ENCODE data around the gene POU2F2. TPM values are rescaled to one million over a fixed set of nuclear protein-coding genes. Genes with fewer than 3 reads are reported as not detected.
A peak's percentile ranks its signal among the peaks of the same experiment; 100 is the strongest.

POU2F2 gene
- total and polyA plus RNA-seq, 2 experiments from 2014 or later: 2.3 to 4.6 TPM

DNA sequence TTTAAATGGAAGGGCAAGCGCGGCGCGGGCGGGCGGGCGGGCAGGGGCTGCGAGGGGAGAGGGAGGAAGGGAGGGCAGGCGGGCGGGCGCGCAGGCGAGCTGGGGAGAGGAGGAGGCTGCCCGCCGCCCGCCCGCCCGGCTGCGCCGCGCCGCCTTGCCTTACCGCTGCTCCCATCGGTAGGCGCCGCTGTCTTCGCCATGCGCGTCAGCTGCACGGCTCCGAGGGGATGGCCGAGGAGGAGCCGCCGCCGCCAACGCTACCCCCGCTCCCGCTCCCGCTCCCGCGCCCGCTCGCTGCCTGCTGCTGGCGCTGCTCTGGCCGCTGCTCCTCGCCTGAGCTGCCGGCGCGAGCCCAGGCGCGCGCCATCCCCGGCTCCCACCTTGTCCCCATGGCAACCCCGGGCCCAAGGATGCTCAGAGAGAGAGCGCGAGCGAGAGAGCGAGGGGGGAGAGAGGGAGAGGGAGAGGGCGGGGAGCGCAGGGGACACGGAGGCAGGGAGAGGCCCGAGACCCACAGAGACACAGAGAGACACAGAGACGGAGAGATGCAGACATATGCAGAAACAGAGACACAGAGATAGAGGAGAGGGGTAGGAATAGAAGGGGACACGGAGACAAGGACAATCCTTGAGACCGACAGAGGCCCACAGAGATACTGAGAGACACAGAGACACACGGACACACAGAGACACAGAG is 44.9 kb upstream of the POU2F2 start:
- no peaks in the 10 kb centered on the region for H3K79me2 ChIP-seq (replicated peaks; ENCODE audit: insufficient read depth)
- peak overlapping the region; percentile 98 for H3K4me2 ChIP-seq
- no peak overlapping the region; the same call in 1 of the 2 replicates for H2AFZ ChIP-seq
- H3F3A ChIP-seq (replicated peaks; ENCODE audit: low read depth): peaks cover 16% of the 10 kb centered on the region
- H3K27ac Mint-ChIP-seq: no peak overlapping the region
- no peaks in the 10 kb centered on the region for H3K9me2 ChIP-seq (ENCODE audit: insufficient read depth)
- H3K4me1 Mint-ChIP-seq: peaks cover 20% of the 10 kb centered on the region
- TF ChIP-seq CTCF (conservative IDR thresholded peaks at IDR 0.05; ENCODE audit: low read depth in 2 of 2) (peak in 1 of 2 experiments; percentile 53; a peak in 2 of 4 replicates), ZNF114 (CRISPR knock-in tag; IDR thresholded peaks at IDR 0.05) (no peak), STAT1 (IDR thresholded peaks at IDR 0.05; ENCODE audit: unreplicated experiment) (no peak), POLR2AphosphoS5 (IDR thresholded peaks at IDR 0.05; ENCODE audit: low read depth) (no peak), CREB1 (CRISPR knock-in tag; IDR thresholded peaks at IDR 0.05; ENCODE audit: low read depth) (peak; percentile 75), NANOG (IDR thresholded peaks at IDR 0.05; ENCODE audit: borderline replicate concordance) (no peak), EZH2 (IDR thresholded peaks at IDR 0.05; ENCODE audit: low read depth, unreplicated experiment) (peak; percentile 42)
- H3K36me3 Mint-ChIP-seq (ENCODE audit: low read depth): no peaks in the 10 kb centered on the region
- no peaks in the 10 kb centered on the region for H3K9me3 Mint-ChIP-seq
- H3K27ac ChIP-seq (ENCODE audit: low read depth): no peak overlapping the region
- H3K4me3 Mint-ChIP-seq: no peak overlapping the region
- no peaks in the 10 kb centered on the region for H3K36me3 ChIP-seq (ENCODE audit: insufficient read depth)
- peaks cover 15% of the 10 kb centered on the region; the same call in 1 of the 2 replicates for H4K20me1 ChIP-seq (replicated peaks; ENCODE audit: insufficient read depth)
- H3K4me3 ChIP-seq: peak overlapping the region; percentile 78
- H3K27me3 Mint-ChIP-seq (ENCODE audit: insufficient read depth, low read depth, poor library complexity): peaks cover 29% of the 10 kb centered on the region
- H3K4me1 ChIP-seq (ENCODE audit: insufficient read depth): peaks cover 18% of the 10 kb centered on the region
- peaks cover 88% of the 10 kb centered on the region for H3K27me3 ChIP-seq (ENCODE audit: insufficient read depth)
- ATAC-seq: peak; percentile 89
- peak; percentile 90 for DNase-seq (ENCODE audit: low spot score)

GRCh38 chr19:42176649-42176989 is 44.4 kb upstream of the POU2F2 start:
- TF ChIP-seq CREB1 (CRISPR knock-in tag; IDR thresholded peaks at IDR 0.05; ENCODE audit: low read depth) (no peak), EZH2 (IDR thresholded peaks at IDR 0.05; ENCODE audit: low read depth, unreplicated experiment) (peak; percentile 72)
- Histone ChIP-seq H4K20me1 (replicated peaks; ENCODE audit: insufficient read depth) (peaks cover 15% of the 10 kb centered on the region; the same call in 1 of the 2 replicates), H3K4me1 (ENCODE audit: insufficient read depth) (peaks cover 18% of the 10 kb centered on the region), H2AFZ (peak overlapping the region; percentile 89), H3K36me3 (ENCODE audit: insufficient read depth) (no peaks in the 10 kb centered on the region), H3K9me2 (ENCODE audit: insufficient read depth) (no peaks in the 10 kb centered on the region), H3K27me3 (ENCODE audit: insufficient read depth) (peaks cover 83% of the 10 kb centered on the region), H3K4me2 (peak overlapping the region; percentile 98), H3K79me2 (replicated peaks; ENCODE audit: insufficient read depth) (no peaks in the 10 kb centered on the region), H3F3A (replicated peaks; ENCODE audit: low read depth) (peaks cover 16% of the 10 kb centered on the region), H3K27ac (ENCODE audit: low read depth) (no peak overlapping the region), H3K4me3 (peak overlapping the region; percentile 78)
- peak; percentile 52 for DNase-seq (ENCODE audit: low spot score)
- peak; percentile 52 for ATAC-seq
- Mint-ChIP-seq H3K27me3 (ENCODE audit: insufficient read depth, low read depth, poor library complexity) (peaks cover 29% of the 10 kb centered on the region), H3K9me3 (no peaks in the 10 kb centered on the region), H3K4me3 (peak overlapping the region; percentile 73), H3K36me3 (ENCODE audit: low read depth) (no peaks in the 10 kb centered on the region), H3K27ac (no peak overlapping the region), H3K4me1 (peaks cover 20% of the 10 kb centered on the region)

Measured in GM23338 (cell line).